ENCODE measurements around the gene PPP6R3.
"Not testable (repeated sequence)": the region's sequence is repeated elsewhere in the genome, so short reads cannot be mapped to it uniquely, and the experiment has no call there.

Gene PPP6R3

DNA sequence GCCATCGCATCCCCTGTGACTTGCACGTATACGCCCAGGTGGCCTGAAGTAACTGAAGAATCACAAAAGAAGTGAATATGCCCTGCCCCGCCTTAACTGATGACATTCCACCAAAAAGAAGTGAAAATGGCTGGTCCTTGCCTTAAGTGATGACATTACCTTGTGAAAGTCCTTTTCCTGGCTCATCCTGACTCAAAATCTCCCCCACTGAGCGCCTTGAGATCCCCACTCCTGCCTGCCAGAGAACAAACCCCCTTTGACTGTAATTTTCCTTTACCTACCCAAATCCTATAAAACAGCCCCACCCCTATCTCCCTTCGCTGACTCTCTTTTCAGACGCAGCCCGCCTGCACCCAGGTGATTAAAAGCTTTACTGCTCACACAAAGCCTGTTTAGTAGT is 171.8 kb downstream of the PPP6R3 start:
- intact Hi-C loops (cut with micrococcal nuclease); H3K4me3 Mint-ChIP-seq; H3K27ac Mint-ChIP-seq; H3K4me1 Mint-ChIP-seq (ENCODE audit: low read depth); H3K36me3 Mint-ChIP-seq (ENCODE audit: low read depth); H3K9me3 Mint-ChIP-seq: not testable (repeated sequence)
- H3K27me3 Mint-ChIP-seq = peaks cover 11% of the 10 kb centered on the region

- H3K4me3 Mint-ChIP-seq = no peak overlapping the region
- peaks cover 10% of the 10 kb centered on the region for H3K4me1 Mint-ChIP-seq (ENCODE audit: low read depth)
- H3K36me3 Mint-ChIP-seq (ENCODE audit: low read depth) = no peaks in the 10 kb centered on the region
- no peak overlapping the region for H3K27ac Mint-ChIP-seq
- no peaks in the 10 kb centered on the region for H3K9me3 Mint-ChIP-seq
- intact Hi-C loops (cut with micrococcal nuclease) = no loop called here
- peaks cover 11% of the 10 kb centered on the region for H3K27me3 Mint-ChIP-seq
These were observed 172.2 kb downstream of the PPP6R3 start for GRCh38 chr11:68632802-68633201.

GRCh38 chr11:68634606-68635005 is 174.1 kb downstream of the PPP6R3 start:
- H3K36me3 Mint-ChIP-seq (ENCODE audit: low read depth); intact Hi-C loops (cut with micrococcal nuclease); H3K9me3 Mint-ChIP-seq; H3K4me3 Mint-ChIP-seq; H3K27ac Mint-ChIP-seq: not testable (repeated sequence)
- H3K27me3 Mint-ChIP-seq = peaks cover 11% of the 10 kb centered on the region
- H3K4me1 Mint-ChIP-seq (ENCODE audit: low read depth) = peaks cover 10% of the 10 kb centered on the region

DNA sequence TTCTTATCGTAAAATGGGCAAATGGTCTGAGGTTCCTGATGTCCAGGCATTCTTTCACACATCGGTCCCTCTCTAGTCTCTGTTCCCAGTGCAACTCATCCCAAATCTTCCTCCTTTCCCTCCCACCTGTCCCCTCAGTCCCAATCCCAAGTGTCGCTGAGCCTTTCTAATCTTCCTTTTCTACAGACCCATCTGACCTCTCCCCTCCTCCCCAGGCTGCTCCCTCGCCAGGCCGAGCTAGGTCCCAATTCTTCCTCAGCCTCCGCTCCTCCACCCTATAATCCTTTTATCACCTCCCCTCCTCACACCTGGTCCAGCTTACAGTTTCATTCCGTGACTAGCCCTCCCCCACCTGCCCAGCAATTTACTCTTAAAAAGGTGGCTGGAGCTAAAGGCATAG is 174.6 kb downstream of the PPP6R3 start:
- intact Hi-C loops (cut with micrococcal nuclease); H3K9me3 Mint-ChIP-seq; H3K36me3 Mint-ChIP-seq (ENCODE audit: low read depth); H3K4me3 Mint-ChIP-seq; H3K27ac Mint-ChIP-seq: not testable (repeated sequence)
- H3K4me1 Mint-ChIP-seq (ENCODE audit: low read depth) = peaks cover 10% of the 10 kb centered on the region
- H3K27me3 Mint-ChIP-seq = peaks cover 11% of the 10 kb centered on the region

- peaks cover 11% of the 10 kb centered on the region for H3K27me3 Mint-ChIP-seq
- H3K27ac Mint-ChIP-seq; H3K36me3 Mint-ChIP-seq (ENCODE audit: low read depth); H3K9me3 Mint-ChIP-seq; intact Hi-C loops (cut with micrococcal nuclease); H3K4me3 Mint-ChIP-seq: not testable (repeated sequence)
- peaks cover 10% of the 10 kb centered on the region for H3K4me1 Mint-ChIP-seq (ENCODE audit: low read depth)
These were observed 175.3 kb downstream of the PPP6R3 start for GRCh38 chr11:68635883-68636282.

DNA sequence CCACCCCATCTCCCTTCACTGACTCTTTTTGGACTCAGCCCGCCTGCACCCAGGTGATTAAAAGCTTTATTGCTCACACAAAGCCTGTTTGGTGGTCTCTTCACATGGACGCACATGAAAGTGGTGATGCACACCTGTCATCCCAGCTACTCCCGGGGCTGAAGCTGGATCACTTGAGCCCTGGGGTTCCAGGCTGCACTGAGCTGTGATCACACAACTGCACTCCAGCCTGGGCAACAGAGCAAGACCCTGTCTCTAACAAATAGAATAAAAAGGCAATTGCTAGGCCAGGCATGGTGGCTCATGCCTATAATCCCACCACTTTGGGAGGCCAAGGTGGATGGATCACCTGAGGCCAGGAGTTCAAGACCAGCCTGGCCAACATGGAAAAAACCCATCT is 178.8 kb downstream of the PPP6R3 start:
- H3K9me3 Mint-ChIP-seq; H3K27ac Mint-ChIP-seq; H3K4me3 Mint-ChIP-seq; H3K36me3 Mint-ChIP-seq (ENCODE audit: low read depth); intact Hi-C loops (cut with micrococcal nuclease): not testable (repeated sequence)
- Mint-ChIP-seq H3K27me3 (peaks cover 12% of the 10 kb centered on the region), H3K4me1 (ENCODE audit: low read depth) (peaks cover 10% of the 10 kb centered on the region)

DNA sequence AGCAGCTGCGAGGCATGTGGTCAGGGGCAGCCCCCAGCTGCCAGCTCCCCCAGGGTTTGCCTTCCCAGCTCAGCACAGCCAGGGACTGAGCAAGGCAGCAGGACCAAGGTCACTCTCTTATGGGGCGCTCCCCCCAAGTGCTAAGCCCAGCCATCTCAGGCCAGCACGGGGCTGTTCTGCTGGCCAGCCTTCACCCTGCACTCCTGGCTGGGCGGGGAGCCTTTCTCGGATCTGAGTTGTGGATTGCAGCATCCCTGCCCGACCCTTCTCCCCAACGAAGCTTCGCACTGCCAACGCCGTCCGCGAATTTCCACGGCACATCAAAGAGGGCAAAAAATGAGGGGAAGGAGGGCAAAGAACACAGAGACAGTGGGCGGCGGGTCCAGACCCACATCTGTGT is 181.3 kb downstream of the PPP6R3 start:
- Mint-ChIP-seq H3K9me3 (peaks cover 26% of the 10 kb centered on the region), H3K4me1 (ENCODE audit: low read depth) (peaks cover 7% of the 10 kb centered on the region), H3K36me3 (ENCODE audit: low read depth) (no peaks in the 10 kb centered on the region), H3K4me3 (no peak overlapping the region), H3K27me3 (peaks cover 8% of the 10 kb centered on the region), H3K27ac (no peak overlapping the region)
- intact Hi-C loops (cut with micrococcal nuclease) = no loop called here

DNA sequence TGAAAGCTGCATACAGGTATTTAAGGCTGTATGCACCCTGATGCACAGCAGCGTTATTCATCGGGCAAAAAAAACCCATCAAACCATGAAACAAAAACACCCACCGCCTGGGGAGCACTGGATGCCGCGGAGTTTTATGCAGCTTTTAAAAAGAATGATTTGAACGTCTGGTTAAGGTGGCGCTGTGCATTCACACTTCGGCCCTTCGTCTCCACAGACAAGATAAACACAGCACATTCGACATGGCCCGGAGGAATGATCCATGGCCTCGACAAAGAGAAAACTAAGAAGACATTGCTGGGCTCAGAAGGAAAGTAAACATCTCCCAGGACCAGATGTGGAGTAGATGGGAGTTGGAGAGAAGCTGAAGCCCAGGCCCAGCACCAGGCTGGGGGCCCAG is 183.0 kb downstream of the PPP6R3 start:
- no peaks in the 10 kb centered on the region for H3K4me1 Mint-ChIP-seq (ENCODE audit: low read depth)
- H3K27ac Mint-ChIP-seq = no peak overlapping the region

DNA sequence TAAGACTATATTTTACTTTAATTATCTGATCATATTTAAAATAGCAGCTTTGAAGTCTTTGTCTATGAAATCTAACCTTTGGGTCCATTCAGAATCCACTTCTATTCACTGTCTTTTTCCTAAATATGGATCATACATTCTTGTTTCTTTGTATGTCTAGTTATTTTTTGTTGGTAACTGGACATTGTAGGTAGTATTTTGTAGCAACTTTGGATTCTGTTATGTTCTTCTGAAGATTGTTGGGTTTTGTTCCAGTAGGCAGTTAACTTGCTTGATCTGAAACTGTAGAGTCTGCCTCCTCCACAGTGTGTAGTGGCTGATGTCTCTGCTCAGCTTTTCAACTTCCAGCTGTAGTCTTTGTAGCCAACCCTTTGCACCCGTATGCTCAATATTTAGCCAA is 186.3 kb downstream of the PPP6R3 start:
- H3K27me3 Mint-ChIP-seq = peaks cover 43% of the 10 kb centered on the region
- no peaks in the 10 kb centered on the region for H3K4me1 Mint-ChIP-seq (ENCODE audit: low read depth)
- H3K9me3 Mint-ChIP-seq = peaks cover 37% of the 10 kb centered on the region
- no peak overlapping the region for H3K27ac Mint-ChIP-seq
- no peaks in the 10 kb centered on the region for H3K36me3 Mint-ChIP-seq (ENCODE audit: low read depth)
- no peak overlapping the region for H3K4me3 Mint-ChIP-seq
- intact Hi-C loops (cut with micrococcal nuclease) = no loop called here

More for the DNA sequence above, 183.0 kb downstream of the PPP6R3 start:
- Mint-ChIP-seq H3K4me3 (no peak overlapping the region), H3K36me3 (ENCODE audit: low read depth) (no peaks in the 10 kb centered on the region), H3K9me3 (peaks cover 37% of the 10 kb centered on the region), H3K27me3 (peaks cover 21% of the 10 kb centered on the region)
- intact Hi-C loops (cut with micrococcal nuclease) = no loop called here

DNA sequence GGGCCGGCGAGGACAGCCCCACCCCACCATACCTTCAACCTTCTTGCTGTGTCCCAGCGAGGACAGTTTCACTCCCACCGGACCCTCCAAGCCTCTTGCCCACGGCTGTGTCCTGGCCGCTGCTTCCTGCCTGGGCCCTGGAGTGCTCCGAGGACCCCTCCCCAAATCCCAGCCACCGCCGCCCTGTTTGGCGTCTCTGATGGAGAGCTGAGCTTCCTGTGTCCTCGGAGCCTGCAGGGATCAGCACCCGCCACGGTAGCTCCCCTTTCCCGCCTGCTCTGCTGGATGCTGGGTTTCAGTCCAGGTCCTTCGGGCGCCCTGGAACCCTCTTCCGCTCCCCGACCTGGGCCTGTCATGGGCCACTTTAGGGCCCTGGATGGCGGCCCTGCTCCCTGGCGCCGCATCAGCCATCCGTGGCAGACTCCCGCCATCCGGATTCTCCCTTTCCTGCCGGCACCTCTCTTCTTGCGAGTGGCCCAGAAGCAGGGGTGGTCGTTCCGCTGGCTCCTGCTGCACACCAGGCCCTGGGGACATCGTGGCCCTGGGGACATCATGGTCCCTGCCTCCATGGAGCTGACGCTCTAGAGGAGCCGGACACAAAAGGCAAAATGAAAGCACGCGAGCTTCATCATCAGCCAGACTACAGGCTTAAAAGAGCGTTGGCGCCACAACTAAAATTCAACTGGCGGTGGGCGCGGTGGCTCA is 189.5 kb downstream of the PPP6R3 start:
- no peaks in the 10 kb centered on the region for H3K4me1 Mint-ChIP-seq (ENCODE audit: low read depth)
- H3K9me3 Mint-ChIP-seq = peaks cover 25% of the 10 kb centered on the region
- no peak overlapping the region for H3K27ac Mint-ChIP-seq
- peaks cover 43% of the 10 kb centered on the region for H3K27me3 Mint-ChIP-seq
- H3K4me3 Mint-ChIP-seq = no peak overlapping the region
- intact Hi-C loops (cut with micrococcal nuclease) = no loop called here
- H3K36me3 Mint-ChIP-seq (ENCODE audit: low read depth) = no peaks in the 10 kb centered on the region

DNA sequence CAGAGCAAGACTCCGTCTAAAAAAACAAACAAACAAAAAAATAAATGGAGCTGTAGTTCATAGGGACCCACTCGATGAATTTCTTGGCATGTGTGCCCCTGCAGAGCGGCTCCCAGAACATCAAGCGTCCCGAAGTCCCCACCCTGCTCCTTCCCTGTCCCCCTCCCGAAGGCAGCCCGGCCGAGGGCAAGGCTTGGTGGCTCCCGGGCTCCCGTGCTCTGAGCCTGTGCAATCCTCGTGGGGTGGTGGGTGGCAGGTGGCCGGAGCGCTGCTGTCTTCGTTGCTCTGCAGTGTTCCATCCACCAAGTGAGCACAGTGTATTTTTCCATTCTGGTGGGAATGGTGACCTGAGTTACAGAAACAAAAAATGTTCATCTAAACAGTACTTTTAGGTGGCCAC is 190.2 kb downstream of the PPP6R3 start:
- H3K9me3 Mint-ChIP-seq = peaks cover 22% of the 10 kb centered on the region
- H3K4me3 Mint-ChIP-seq = no peak overlapping the region
- no peaks in the 10 kb centered on the region for H3K36me3 Mint-ChIP-seq (ENCODE audit: low read depth)
- H3K4me1 Mint-ChIP-seq (ENCODE audit: low read depth) = no peaks in the 10 kb centered on the region
- no peak overlapping the region for H3K27ac Mint-ChIP-seq
- H3K27me3 Mint-ChIP-seq = peaks cover 43% of the 10 kb centered on the region
- intact Hi-C loops (cut with micrococcal nuclease) = no loop called here

- H3K36me3 Mint-ChIP-seq (ENCODE audit: low read depth) = no peaks in the 10 kb centered on the region
- H3K4me1 Mint-ChIP-seq (ENCODE audit: low read depth) = no peaks in the 10 kb centered on the region
- no peak overlapping the region for H3K4me3 Mint-ChIP-seq
- H3K27ac Mint-ChIP-seq = no peak overlapping the region
- intact Hi-C loops (cut with micrococcal nuclease) = no loop called here
- peaks cover 40% of the 10 kb centered on the region for H3K27me3 Mint-ChIP-seq
- H3K9me3 Mint-ChIP-seq = peaks cover 16% of the 10 kb centered on the region
These were observed 190.8 kb downstream of the PPP6R3 start for GRCh38 chr11:68651208-68651984.

DNA sequence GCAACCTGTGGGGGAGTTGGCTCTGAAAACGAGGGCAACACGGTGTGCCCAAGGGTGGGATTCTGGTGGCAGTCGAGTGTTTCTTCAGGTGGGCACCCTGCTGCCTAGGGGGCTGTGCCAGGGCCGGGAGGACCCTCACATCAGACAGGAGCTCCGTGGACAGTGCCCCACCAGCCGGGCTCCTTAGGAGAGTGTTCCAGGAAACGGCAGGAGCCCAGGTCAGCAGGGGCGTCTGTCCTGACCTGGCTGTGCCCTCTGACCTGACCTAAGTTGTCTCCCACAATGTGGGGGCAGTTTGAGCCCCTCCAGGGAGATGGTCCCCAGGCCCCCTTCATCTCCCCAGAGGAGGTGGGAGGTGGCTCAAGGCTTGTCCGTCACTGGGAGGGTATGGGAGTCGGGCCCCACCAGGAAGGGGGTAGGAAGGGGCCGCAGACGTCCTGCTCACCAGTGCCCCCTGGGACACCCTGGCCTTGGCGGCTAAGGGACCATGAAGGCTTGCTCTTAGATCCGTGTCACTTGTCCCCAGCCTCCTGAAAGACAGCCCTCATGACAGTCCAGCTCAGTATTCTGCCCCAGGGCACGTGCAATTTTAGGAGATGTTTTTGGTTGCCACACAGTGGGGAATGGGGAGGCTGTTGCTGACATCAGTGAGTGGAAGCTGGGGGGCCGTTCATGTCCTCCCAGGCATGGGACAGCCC is 191.6 kb downstream of the PPP6R3 start:
- no peak overlapping the region for H3K4me3 Mint-ChIP-seq
- no peaks in the 10 kb centered on the region for H3K36me3 Mint-ChIP-seq (ENCODE audit: low read depth)
- H3K27ac Mint-ChIP-seq = no peak overlapping the region
- no peaks in the 10 kb centered on the region for H3K4me1 Mint-ChIP-seq (ENCODE audit: low read depth)
- intact Hi-C loops (cut with micrococcal nuclease) = no loop called here
- peaks cover 36% of the 10 kb centered on the region for H3K27me3 Mint-ChIP-seq
- H3K9me3 Mint-ChIP-seq = peaks cover 9% of the 10 kb centered on the region

DNA sequence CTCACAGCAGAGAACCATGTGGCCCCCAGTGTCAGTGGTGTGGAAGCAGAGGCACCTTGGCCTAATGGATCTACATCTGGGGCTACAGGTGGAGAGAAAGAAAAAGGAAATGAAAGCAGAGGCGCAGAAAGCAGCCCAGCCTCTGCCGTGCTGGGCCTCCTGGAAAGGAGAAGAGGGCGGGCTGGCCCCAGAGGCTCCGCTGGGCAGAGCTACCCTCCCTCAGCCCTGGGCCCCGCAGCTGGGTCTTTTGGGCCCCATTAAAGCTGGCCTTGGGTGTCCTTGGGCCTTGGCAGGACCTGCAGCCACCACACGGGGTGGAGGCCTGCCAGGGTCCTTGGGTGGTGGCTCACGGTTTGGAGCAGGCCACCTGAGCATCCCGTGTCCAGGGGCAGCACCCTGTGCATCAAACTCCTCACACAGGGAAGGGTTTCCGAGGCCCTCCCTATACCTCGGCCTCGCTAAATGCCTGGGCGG is 192.2 kb downstream of the PPP6R3 start:
- Mint-ChIP-seq H3K9me3 (peaks cover 3% of the 10 kb centered on the region), H3K27me3 (peaks cover 30% of the 10 kb centered on the region), H3K4me1 (ENCODE audit: low read depth) (no peaks in the 10 kb centered on the region), H3K27ac (no peak overlapping the region), H3K36me3 (ENCODE audit: low read depth) (no peaks in the 10 kb centered on the region), H3K4me3 (no peak overlapping the region)
- intact Hi-C loops (cut with micrococcal nuclease) = no loop called here

Measured in dendritic cell treated with granulocyte-macrophage colony-stimulating factor and Interleukin-4, amounts not matched to agents 40 ng/mL and 50 ng/mL, for 4 days (primary cell).